SK-N-MC (cell line): ENCODE measurements around the gene PHACTR2.
"Not testable (repeated sequence)": the region's sequence is repeated elsewhere in the genome, so short reads cannot be mapped to it uniquely, and the experiment has no call there.

Experiments used
- DNase-seq: peaks from one replicate; pipeline ENCODE4 v3.0.0-alpha.2; 2011; ENCODE audit warnings: low read depth, low spot score
- H3K27ac ChIP-seq: fragments of 200-600 bp; sonication (generic); 2 replicates; pipeline ENCODE4 v1.5.1; 2016; ENCODE audit warnings: mixed run types
- H3K36me3 ChIP-seq: fragments of 200-600 bp; sonication (generic); 2 replicates; pipeline ENCODE4 v1.6.1; 2017; ENCODE audit warnings: antibody characterized with exemption, low read length, mixed read lengths; ENCODE audit not compliant: insufficient read depth
- H3K4me3 ChIP-seq: fragments of 200-600 bp; sonication (generic); 2 replicates; pipeline ENCODE4 v1.5.1; 2016
- H3K9ac ChIP-seq: fragments of 200-600 bp; sonication (generic); 2 replicates; pipeline ENCODE4 v1.8.0; 2017; ENCODE audit warnings: mixed run types, mixed read lengths; ENCODE audit not compliant: insufficient read length
- H3K9me3 ChIP-seq: fragments of 200-600 bp; sonication (generic); 2 replicates; pipeline ENCODE4 v1.6.1; 2017; ENCODE audit warnings: low read depth, mild to moderate bottlenecking, antibody characterized with exemption, low read length, moderate library complexity, mixed read lengths
- EZH2 ChIP-seq: fragments of 200-600 bp; sonication (generic); IDR thresholded peaks from one replicate; pipeline ENCODE4 v1.6.1; 2017; ENCODE audit warnings: antibody characterized with exemption
- FOXP2 ChIP-seq: optimal IDR thresholded peaks from 2 replicates; pipeline ENCODE3; 2011; ENCODE audit warnings: mild to moderate bottlenecking, moderate library complexity; ENCODE audit not compliant: insufficient read depth; ENCODE audit errors: extremely low read length, control extremely low read depth
- POLR2AphosphoS5 ChIP-seq: IDR thresholded peaks from 2 replicates; pipeline ENCODE4 v1.6.1; 2012; ENCODE audit warnings: mild to moderate bottlenecking, low read depth, low read length, borderline replicate concordance

PHACTR2 gene

DNA sequence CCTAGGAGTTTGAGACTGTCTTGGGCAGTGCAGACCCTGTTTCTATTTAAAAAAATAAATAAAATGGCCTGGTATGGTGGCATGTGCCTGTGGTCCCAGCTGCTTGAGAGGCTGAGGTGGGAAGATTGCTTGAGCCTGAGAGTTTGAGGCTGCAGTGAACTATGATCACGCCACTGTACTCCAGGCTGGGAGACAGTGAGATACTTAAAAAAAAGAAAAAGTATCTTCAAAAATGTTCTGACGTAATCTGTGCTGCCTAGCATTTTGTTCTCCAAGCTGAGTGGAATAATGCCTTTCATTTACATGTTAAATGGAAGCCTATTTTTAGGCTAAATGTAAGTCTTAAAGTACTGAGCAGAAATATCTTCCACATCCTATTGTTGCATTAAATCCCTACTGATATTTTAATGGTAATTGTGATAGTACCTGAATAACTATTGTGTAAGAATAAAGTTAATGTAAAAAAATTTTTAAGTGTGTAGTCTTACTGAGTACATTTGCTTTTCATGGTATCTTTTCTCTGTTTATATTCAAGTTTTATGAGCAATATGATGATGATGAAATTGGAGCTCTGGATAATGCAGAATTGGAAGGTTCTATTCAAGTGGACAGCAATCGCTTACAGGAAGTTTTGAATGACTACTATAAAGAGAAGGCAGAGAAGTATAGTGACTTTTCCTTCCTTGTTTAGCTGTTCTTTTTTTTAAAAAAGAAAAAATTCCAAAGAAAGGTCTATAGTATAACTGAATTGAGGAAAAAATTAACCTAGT is 182.3 kb downstream of the PHACTR2 start:
- H3K4me3 ChIP-seq, result no peak overlapping the region
- TF ChIP-seq EZH2 (no peak), POLR2AphosphoS5 (no peak), FOXP2 (no peak)
- DNase-seq, result no peak
- H3K9ac ChIP-seq, result no peak overlapping the region
- no peak overlapping the region for H3K27ac ChIP-seq
- H3K9me3 ChIP-seq, result no peaks in the 10 kb centered on the region
- peaks cover 94% of the 10 kb centered on the region for H3K36me3 ChIP-seq

DNA sequence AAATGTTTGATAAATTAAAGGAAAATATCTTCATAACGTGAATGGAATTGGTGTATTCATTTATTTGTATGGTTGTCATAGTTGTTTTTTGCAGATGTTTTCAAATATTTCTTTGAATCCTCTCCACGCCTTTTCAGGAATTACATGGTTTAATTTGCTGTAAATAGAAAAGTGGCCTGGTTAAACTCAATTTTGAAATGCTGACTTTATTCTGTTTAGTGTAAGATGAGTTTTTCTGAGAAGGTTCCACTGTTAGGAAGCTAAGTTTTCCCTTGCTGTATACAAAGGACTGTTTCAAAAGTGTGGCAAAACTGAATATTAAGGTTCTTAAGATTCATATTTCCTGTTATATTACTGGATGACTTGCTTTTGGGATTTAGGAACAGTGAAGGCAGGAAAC is 186.0 kb downstream of the PHACTR2 start:
- peaks cover 66% of the 10 kb centered on the region for H3K36me3 ChIP-seq
- TF ChIP-seq FOXP2, result no peak
- no peak for TF ChIP-seq POLR2AphosphoS5
- H3K27ac ChIP-seq, result no peak overlapping the region
- no peak overlapping the region for H3K9ac ChIP-seq
- no peak for DNase-seq
- H3K4me3 ChIP-seq, result no peak overlapping the region
- no peaks in the 10 kb centered on the region for H3K9me3 ChIP-seq

DNA sequence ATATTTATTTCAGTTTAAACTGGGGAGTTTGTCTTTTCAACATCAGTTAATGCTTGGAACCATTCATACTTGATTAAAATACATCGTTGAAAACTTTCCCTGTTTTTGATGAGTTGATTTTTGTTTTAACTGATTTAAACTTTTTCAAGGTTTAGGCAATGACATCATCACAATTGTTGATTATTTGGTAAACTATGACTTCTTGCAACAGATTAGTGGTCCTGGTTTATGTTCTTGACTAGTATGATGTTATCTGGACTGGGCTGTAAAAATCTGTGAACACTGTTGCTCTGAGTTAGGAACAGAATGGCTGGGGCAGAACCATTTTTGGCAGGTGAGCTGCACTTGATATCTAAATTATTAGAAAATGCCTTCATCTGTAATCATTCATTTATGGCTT is 186.5 kb downstream of the PHACTR2 start, which contains the start of gene ZC2HC1B:
ZC2HC1B (plus strand) TSS at position 241 of the 400 bp plus-strand sequence; CDS start at position 307, 66 bp downstream.
- Histone ChIP-seq H3K9me3 (no peaks in the 10 kb centered on the region), H3K36me3 (peaks cover 61% of the 10 kb centered on the region), H3K4me3 (no peak within 1 kb of the TSS), H3K27ac (no peak within 1 kb of the TSS), H3K9ac (no peak within 1 kb of the TSS)
- TF ChIP-seq FOXP2 (no peak), POLR2AphosphoS5 (no peak), EZH2 (no peak)
- DNase-seq, result no peak

DNA sequence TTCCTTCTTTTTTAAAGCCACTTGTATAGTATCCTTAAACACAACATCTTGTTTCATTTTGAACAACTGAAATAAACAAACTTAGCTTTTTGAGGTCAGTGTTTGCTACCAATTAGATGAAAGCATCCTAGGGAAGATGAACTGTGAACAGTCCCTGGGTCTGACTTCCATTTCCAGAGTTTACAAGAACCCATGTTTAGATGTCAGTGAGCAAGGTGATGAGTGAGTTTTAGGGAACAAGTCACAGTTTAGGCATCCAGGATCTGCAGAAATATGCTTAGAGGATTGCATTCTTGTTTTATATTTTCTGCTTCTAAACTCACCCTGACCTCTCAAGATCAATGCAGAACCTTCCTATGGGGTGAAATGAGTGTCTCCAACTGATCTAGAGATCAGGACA is 189.5 kb downstream of the PHACTR2 start:
- Histone ChIP-seq H3K27ac (no peak overlapping the region), H3K36me3 (peaks cover 33% of the 10 kb centered on the region), H3K9ac (no peak overlapping the region), H3K4me3 (no peak overlapping the region), H3K9me3 (no peaks in the 10 kb centered on the region)
- DNase-seq, result no peak
- TF ChIP-seq FOXP2 (no peak), POLR2AphosphoS5 (no peak), EZH2 (no peak)

DNA sequence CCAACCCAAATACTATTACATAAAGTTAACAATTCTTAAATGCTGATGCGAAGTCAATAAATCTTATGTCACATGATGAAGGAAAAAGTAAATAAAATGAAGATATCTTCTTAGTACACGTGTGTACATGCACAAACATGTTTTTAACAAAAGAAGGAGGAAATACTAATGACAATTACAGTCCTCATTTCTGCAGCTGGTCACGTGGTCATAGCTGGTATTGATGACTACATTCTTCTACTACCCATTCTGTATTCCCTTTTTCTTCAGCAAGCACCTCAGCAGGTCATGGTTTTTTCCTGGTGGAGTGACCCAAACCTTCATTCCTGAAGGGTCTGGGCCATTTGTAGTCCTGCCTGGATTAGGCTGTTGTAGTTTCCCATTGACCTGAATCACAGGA is 191.0 kb downstream of the PHACTR2 start:
- H3K9ac ChIP-seq, DNase-seq, H3K27ac ChIP-seq, H3K9me3 ChIP-seq, H3K4me3 ChIP-seq: not testable (repeated sequence)
- peaks cover 20% of the 10 kb centered on the region for H3K36me3 ChIP-seq

DNA sequence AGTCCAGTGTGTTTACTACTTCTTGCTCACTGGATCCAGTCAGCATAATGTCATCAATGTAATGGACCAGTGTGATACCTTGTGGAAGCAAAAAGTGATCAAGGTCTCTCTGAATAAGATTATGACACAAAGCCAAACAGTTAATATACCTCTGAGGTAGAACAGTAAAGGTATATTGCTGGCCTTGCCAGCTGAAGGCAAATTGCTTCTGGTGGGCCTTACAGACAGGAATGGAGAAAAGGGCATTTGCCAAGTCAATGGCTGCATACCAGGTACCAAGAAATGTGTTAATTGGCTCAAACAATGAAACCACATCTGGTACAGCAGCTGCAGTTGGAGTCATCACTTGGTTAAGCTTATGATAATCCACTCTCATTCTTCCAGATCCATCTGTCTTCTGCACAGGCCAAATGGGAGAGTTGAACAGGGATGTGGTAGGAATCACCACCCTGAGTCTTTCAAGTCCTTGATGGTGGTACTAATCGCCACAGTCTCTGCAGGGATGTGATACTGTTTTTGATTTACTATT is 193.5 kb downstream of the PHACTR2 start:
- not testable (repeated sequence) for H3K36me3 ChIP-seq, H3K4me3 ChIP-seq, H3K9ac ChIP-seq, DNase-seq, H3K27ac ChIP-seq, H3K9me3 ChIP-seq

DNA sequence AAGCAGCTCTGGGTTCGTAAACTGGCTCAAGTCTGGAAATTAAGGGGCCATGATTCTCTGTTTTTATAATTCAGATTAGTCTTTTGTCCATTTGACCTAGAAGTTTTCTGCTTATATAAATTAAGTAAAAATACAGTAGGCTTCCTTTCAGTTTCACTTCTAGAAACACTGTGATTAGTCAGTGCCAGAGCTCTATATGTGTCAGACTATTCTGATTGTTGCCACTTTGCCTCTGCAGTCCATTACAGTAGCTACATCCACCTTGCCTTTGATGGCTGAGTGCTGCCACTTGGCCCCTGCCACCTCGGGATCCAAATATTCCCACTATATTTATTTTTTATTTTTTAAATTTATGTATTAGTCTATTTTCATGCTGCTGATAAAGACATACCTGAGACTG is 194.4 kb downstream of the PHACTR2 start:
- H3K9ac ChIP-seq, result no peak overlapping the region
- no peaks in the 10 kb centered on the region for H3K36me3 ChIP-seq
- no peak for DNase-seq
- H3K27ac ChIP-seq, result no peak overlapping the region
- no peak overlapping the region for H3K4me3 ChIP-seq
- no peaks in the 10 kb centered on the region for H3K9me3 ChIP-seq
- TF ChIP-seq POLR2AphosphoS5 (no peak), EZH2 (no peak), FOXP2 (no peak)

DNA sequence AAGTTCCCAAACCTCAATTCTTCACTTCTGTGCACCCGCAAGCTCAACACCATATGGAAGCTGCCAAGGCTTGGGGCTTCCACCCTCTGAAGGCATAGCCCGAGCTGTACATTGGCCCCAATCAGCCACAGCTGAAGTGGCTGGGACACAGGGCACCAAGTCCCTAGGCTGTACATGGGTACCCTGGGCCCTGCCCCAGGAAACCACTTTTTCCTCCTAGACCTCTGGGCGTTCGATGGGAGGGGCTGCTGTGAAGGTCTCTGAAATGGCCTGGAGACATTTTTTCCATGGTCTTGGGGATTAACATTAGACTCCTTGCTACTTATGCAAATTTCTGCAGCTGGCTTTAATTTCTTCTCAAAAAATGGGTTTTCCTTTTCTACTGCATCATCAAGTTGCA is 195.8 kb downstream of the PHACTR2 start:
- H3K36me3 ChIP-seq, H3K9ac ChIP-seq, H3K4me3 ChIP-seq, DNase-seq, H3K9me3 ChIP-seq, H3K27ac ChIP-seq: not testable (repeated sequence)

DNA sequence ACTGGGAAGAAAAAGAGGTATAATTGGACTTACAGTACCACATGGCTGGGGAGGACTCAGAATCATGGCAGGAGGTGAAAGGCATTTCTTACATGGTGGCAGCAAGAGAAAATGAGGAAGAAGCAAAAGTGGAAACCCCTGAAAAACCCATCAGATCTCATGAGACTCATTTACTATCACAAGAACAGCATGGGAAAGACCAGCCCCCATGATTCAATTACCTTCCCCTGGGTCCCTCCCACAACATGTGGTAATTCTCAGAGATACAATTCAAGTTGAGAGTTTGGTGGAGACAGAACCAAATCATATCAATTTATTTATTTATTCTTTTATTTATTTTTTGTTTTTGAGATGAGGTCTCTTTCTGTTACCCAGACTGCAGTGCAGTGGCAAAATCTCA is 196.7 kb downstream of the PHACTR2 start:
- H3K9ac ChIP-seq, H3K27ac ChIP-seq, H3K4me3 ChIP-seq, H3K36me3 ChIP-seq, DNase-seq, H3K9me3 ChIP-seq: not testable (repeated sequence)
